CD4-positive, alpha-beta T cell (primary cell): Measurements from ENCODE around the gene C1QA. TPM values are rescaled to one million over a fixed set of nuclear protein-coding genes. Genes with fewer than 3 reads are reported as not detected.
"Not testable (repeated sequence)": the region's sequence is repeated elsewhere in the genome, so short reads cannot be mapped to it uniquely, and the experiment has no call there.

ENCODE experiments used
- ATAC-seq: fragments of 200-7000 bp; cut with Tn5 transposase; one replicate; pipeline ENCODE4 v1.10.0; 2022; ENCODE audit warnings: mild to moderate bottlenecking; ENCODE audit not compliant: poor library complexity
- CTCF ChIA-PET: fragments of 350-600 bp; sonication (Branson Sonifier 250); formaldehyde crosslinking; loops from one replicate; lab custom pipeline; 2021; ENCODE audit warnings: antibody characterized with exemption, inconsistent platforms; lab: Charles Lee
- POLR2A ChIA-PET: fragments of 350-600 bp; sonication (Branson Sonifier 250); formaldehyde crosslinking; loops from one replicate; lab custom pipeline; 2021; ENCODE audit warnings: antibody characterized with exemption, inconsistent platforms; lab: Charles Lee
- DNase-seq, 14 experiments: peaks; one replicate each; pipeline ENCODE4 v3.0.0-alpha.2; 2013 to 2020; ENCODE audit warnings: mixed read lengths in 2 of 14
- H3K27ac ChIP-seq, 2 donors: one replicate each; pipeline versions ENCODE4 v1.5.1 to v1.7.0; 2013; ENCODE audit warnings: low read length in 2 of 2, low read depth in 1 of 2, mild to moderate bottlenecking in 1 of 2
- H3K27me3 ChIP-seq, 2 experiments: 1 replicate in 1 of 2; 2 replicates in 1 of 2; pipeline versions ENCODE4 v1.6.1 to v1.7.0; 2013; ENCODE audit warnings: low read length in 2 of 2, control low read depth in 1 of 2, mild to moderate bottlenecking in 1 of 2, moderate library complexity in 1 of 2; ENCODE audit not compliant: insufficient read depth in 2 of 2, control insufficient read depth in 1 of 2
- H3K36me3 ChIP-seq: one replicate; pipeline ENCODE4 v1.6.1; 2013; ENCODE audit warnings: low read length, control low read depth; ENCODE audit not compliant: insufficient read depth
- H3K4me1 ChIP-seq: one replicate; pipeline ENCODE4 v1.6.1; 2013; ENCODE audit warnings: low read length, control low read depth; ENCODE audit not compliant: insufficient read depth
- H3K4me3 ChIP-seq: one replicate; pipeline ENCODE4 v1.5.1; 2013; ENCODE audit warnings: mild to moderate bottlenecking, low read length, moderate library complexity
- H3K9me3 ChIP-seq, 2 experiments: 1 replicate in 1 of 2; 2 replicates in 1 of 2; pipeline versions ENCODE4 v1.6.1 to v1.7.0; 2013; ENCODE audit warnings: low read length in 2 of 2, mild to moderate bottlenecking in 2 of 2, control low read depth in 1 of 2, moderate library complexity in 1 of 2; ENCODE audit not compliant: control insufficient read depth in 1 of 2, insufficient read depth in 1 of 2
- H3K27ac Mint-ChIP-seq: one replicate; pipeline ENCODE4 v1.8.0; 2020; ENCODE audit warnings: mixed read lengths
- H3K27me3 Mint-ChIP-seq: one replicate; pipeline ENCODE4 v1.8.0; 2021; ENCODE audit warnings: mixed read lengths
- H3K36me3 Mint-ChIP-seq: one replicate; pipeline ENCODE4 v1.8.0; 2021; ENCODE audit warnings: low read depth, mixed read lengths
- H3K4me1 Mint-ChIP-seq: one replicate; pipeline ENCODE4 v1.8.0; 2021; ENCODE audit warnings: low read depth, mixed read lengths
- H3K4me3 Mint-ChIP-seq: one replicate; pipeline ENCODE4 v1.8.0; 2020; ENCODE audit warnings: mild to moderate bottlenecking, mixed read lengths
- H3K9me3 Mint-ChIP-seq: one replicate; pipeline ENCODE4 v1.8.0; 2020; ENCODE audit warnings: mixed read lengths
- CTCF ChIP-seq: fragments of 200-600 bp; IDR thresholded peaks from one replicate; pipeline ENCODE4 v1.8.0; 2022; ENCODE audit warnings: antibody characterized with exemption, mild to moderate bottlenecking
- intact Hi-C, 2 experiments: fragments of 100-400 bp; cut with DNase I in 1 of 2; cut with micrococcal nuclease in 1 of 2; formaldehyde crosslinking; loops; one replicate each; pipeline versions ENCODE4 v1.15.1 to v1.9.0; 2023 to 2025; cut with DNase I, micrococcal nuclease
- total RNA-seq, 174 experiments: library from RNA in 2 of 174; stranded (reverse) in 2 of 174; gene quantifications; one replicate each; pipeline ENCODE4 v1.2.3 and lab custom pipeline; 2021 to 2026

The C1QA gene
- total RNA-seq, 2 experiments from 2014 or later = not detected

- POLR2A ChIA-PET = no interaction called here
- DNase-seq (no peak), ATAC-seq (no peak)
- H3K27ac ChIP-seq = no peak overlapping the region
- H3K4me3 Mint-ChIP-seq = no peak overlapping the region
- H3K36me3 Mint-ChIP-seq = no peaks in the 10 kb centered on the region
- no peaks in the 10 kb centered on the region for H3K4me1 ChIP-seq
- intact Hi-C loops = no loop called here
- CTCF ChIA-PET = no interaction called here
- H3K9me3 Mint-ChIP-seq = no peaks in the 10 kb centered on the region
- no peaks in the 10 kb centered on the region for H3K4me1 Mint-ChIP-seq
- no peaks in the 10 kb centered on the region for H3K36me3 ChIP-seq
- no peak overlapping the region for H3K27ac Mint-ChIP-seq
- TF ChIP-seq CTCF = no peak
- peaks cover 19 to 21% of the 10 kb centered on the region in 2 experiments for H3K27me3 ChIP-seq
- H3K4me3 ChIP-seq = no peak overlapping the region
- peaks cover 0 to 11% of the 10 kb centered on the region in 2 experiments for H3K9me3 ChIP-seq
- peaks cover 57% of the 10 kb centered on the region for H3K27me3 Mint-ChIP-seq
Observed at GRCh38 chr1:22674410-22674749, 38.0 kb downstream of the C1QA start.

GRCh38 chr1:22676151-22676550, 39.7 kb downstream of the C1QA start:
- H3K27ac ChIP-seq, H3K27ac Mint-ChIP-seq, intact Hi-C loops, H3K36me3 Mint-ChIP-seq, DNase-seq, H3K4me1 ChIP-seq, H3K4me3 ChIP-seq, POLR2A ChIA-PET, CTCF ChIA-PET, H3K36me3 ChIP-seq, H3K9me3 Mint-ChIP-seq, H3K4me3 Mint-ChIP-seq, H3K4me1 Mint-ChIP-seq, ATAC-seq: not testable (repeated sequence)
- H3K27me3 Mint-ChIP-seq = peaks cover 40% of the 10 kb centered on the region
- Histone ChIP-seq H3K9me3 (peaks cover 0 to 11% of the 10 kb centered on the region in 2 experiments), H3K27me3 (peaks cover 14 to 21% of the 10 kb centered on the region in 2 experiments)

- H3K4me3 ChIP-seq = no peak overlapping the region
- Mint-ChIP-seq H3K27ac (no peak overlapping the region), H3K4me1 (no peaks in the 10 kb centered on the region), H3K4me3 (no peak overlapping the region), H3K36me3 (no peaks in the 10 kb centered on the region), H3K27me3 (peaks cover 32% of the 10 kb centered on the region), H3K9me3 (no peaks in the 10 kb centered on the region)
- H3K27me3 ChIP-seq = peaks cover 8 to 21% of the 10 kb centered on the region in 2 experiments
- CTCF ChIA-PET = no interaction called here
- TF ChIP-seq CTCF = no peak
- intact Hi-C loops = no loop called here
- no peaks in the 10 kb centered on the region for H3K4me1 ChIP-seq
- peaks cover 0 to 11% of the 10 kb centered on the region in 2 experiments for H3K9me3 ChIP-seq
- POLR2A ChIA-PET = no interaction called here
- ATAC-seq (no peak), DNase-seq (no peak)
- no peaks in the 10 kb centered on the region for H3K36me3 ChIP-seq
- no peak overlapping the region for H3K27ac ChIP-seq
Observed at GRCh38 chr1:22676916-22677583, 40.6 kb downstream of the C1QA start.
